GM19395 (cell line): Measurements from ENCODE around the gene AP3M1.
A peak's percentile ranks its signal among the peaks of the same experiment; 100 is the strongest.

Experiments
- ATAC-seq: cut with Tn5 transposase; IDR thresholded peaks from one replicate; pipeline ENCODE4 v1.9.1; 2021; ENCODE audit warnings: mild to moderate bottlenecking, moderate library complexity; ENCODE audit not compliant: unreplicated experiment

The AP3M1 gene

DNA sequence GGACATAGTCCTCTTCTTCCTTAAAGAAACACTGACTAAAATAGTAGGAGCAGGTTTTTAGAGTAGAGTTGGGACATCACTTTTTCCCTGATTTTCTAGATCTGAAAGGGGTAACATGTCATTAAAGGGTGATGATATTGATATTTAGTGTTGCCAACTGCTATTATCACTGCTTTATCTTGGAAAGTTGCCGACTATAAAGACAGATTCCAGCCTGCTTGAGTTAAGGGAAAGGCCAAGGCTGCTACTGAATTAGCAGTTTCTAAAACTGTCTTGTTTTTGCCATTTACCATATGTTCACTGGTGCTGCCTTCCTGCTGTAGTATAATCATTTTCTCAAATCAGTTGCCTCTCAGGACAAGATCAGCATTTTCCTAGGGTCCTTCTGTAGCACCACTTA lies 29.7 kb downstream of the AP3M1 start:
- no peak for ATAC-seq

- ATAC-seq, result no peak
Observed at GRCh38 chr10:74118804-74119203, 31.8 kb downstream of the AP3M1 start.

DNA sequence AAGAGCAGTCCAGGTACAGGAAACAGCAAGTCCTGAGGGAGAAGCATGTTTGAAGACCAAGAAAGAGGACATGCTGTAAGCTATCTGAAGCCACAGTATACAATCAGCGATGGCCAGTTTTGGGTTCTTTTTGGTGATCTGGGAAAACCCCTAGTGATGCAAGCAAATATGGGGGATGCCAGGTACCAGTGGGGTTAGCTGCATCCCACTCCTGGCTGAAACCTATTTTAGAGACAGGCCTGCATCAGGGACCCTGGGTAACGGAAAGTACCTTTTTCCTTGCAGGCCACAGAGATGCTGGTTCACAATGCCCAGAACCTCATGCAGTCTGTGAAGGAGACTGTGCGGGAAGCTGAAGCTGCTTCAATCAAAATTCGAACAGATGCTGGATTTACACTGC lies 32.9 kb downstream of the AP3M1 start:
- ATAC-seq, result no peak

DNA sequence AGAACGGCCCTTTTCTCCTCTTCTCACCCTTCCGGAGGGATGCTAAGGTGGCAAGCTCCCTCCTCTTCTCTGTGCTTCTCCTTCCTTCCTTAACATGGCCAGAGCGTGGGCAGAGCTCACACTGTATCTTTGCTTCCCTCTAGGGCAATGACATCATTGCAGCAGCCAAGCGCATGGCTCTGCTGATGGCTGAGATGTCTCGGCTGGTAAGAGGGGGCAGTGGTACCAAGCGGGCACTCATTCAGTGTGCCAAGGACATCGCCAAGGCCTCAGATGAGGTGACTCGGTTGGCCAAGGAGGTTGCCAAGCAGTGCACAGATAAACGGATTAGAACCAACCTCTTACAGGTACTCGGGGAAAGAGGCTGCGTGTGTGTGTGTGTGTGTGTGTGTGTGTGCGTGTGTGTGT lies 36.6 kb downstream of the AP3M1 start:
- no peak for ATAC-seq

DNA sequence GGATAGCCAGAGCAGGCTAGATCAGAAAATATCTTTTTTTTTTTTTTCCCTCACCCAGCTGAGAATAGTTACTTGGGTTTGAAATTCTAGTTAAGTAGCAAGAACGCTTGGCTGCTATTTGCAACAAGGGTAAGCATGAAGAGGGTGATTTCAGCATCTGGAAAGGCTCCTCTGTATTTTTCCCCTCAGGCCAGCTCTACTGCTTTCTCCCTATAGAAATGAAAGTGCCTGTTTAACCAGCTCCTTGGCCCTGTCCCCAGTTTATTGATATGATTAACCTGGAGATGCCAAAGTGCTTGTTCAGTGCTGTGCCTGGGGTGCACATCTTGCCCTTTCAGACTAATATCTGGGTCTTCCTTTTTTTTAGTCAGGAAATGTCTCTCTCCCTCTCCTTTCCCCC lies 37.1 kb downstream of the AP3M1 start:
- no peak for ATAC-seq

DNA sequence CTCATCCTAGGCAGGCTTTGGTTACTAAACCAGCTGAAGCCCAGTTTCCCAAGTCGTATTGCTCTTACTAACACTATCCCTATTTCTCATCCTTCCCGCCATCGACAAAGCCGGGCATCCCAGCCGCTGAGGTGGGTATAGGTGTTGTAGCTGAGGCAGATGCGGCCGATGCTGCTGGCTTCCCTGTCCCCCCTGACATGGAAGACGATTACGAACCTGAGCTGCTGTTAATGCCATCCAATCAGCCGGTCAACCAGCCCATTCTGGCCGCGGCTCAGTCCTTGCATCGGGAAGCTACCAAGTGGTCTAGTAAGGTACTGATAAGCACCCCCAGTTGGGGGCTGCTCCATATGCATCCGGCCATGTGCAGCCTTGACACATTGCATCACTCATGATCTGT lies 38.8 kb downstream of the AP3M1 start:
- ATAC-seq, result no peak

- ATAC-seq, result no peak
Observed at GRCh38 chr10:74110120-74110519, 40.5 kb downstream of the AP3M1 start.

DNA sequence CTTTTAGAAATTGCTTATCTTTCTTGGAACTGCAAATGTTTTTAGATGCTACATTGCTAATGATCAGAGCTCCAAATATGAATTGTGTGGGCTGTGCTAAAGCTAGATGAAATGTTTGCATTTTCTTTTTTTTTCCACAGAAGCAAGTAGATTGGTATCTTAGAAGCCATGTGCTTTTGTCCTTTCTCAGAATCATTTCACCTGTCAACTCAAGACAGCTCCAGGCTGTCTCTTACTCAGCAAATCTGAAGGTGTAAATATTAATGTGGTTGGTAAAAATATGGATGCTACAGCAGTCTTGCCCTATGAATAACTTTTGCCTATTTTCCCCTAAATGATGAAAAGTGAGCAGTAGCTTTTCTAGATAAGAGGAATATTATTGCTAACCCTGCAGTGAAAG lies 41.2 kb downstream of the AP3M1 start:
- no peak for ATAC-seq

DNA sequence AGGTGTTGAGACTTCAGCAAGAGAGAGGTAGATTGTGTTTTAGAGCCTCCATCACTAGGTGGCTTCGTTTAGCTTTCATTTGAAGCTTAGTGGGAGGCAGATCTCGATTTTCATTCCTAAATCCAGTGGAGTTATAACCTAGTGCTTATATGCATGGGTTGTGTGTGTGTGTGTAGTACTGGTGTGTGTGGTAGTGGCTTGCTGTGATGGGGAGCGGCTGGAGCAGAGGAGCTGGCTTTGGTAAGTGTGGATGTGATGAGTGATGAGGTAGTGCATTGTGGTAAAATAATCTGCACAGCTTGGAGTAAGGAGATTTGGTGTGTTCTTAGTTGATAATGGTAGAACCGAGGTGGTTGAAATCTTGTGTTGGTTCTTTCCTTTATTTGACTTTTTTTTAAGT lies 43.2 kb downstream of the AP3M1 start:
- ATAC-seq, result no peak

DNA sequence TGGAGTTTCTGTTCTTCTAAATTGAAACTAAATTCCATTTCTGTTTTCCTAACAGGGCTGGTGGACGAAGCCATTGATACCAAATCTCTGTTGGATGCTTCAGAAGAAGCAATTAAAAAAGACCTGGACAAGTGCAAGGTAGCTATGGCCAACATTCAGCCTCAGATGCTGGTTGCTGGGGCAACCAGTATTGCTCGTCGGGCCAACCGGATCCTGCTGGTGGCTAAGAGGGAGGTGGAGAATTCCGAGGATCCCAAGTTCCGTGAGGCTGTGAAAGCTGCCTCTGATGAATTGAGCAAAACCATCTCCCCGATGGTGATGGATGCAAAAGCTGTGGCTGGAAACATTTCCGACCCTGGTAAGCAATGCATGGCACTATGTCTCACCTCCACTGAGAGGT lies 45.6 kb downstream of the AP3M1 start:
- ATAC-seq, result no peak

DNA sequence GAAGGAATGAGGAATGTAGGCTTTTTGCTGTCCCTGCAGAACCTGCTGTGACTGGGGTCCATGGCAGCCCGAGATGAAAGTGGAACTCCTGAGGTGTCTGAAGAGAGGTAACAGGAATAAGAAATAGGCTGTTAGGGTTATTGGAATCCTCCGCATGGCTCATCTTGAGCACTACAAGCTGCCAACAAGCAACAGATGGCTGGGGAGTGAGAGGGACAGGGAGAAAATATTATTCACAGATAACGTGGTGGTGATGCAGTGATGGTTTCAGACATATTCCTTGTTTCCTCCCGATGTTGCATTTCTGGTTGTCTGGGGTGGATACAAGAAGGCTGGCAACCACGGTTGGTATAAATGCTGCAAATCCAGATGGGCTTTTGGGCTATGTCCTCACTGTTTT lies 46.1 kb downstream of the AP3M1 start:
- ATAC-seq, result no peak

DNA sequence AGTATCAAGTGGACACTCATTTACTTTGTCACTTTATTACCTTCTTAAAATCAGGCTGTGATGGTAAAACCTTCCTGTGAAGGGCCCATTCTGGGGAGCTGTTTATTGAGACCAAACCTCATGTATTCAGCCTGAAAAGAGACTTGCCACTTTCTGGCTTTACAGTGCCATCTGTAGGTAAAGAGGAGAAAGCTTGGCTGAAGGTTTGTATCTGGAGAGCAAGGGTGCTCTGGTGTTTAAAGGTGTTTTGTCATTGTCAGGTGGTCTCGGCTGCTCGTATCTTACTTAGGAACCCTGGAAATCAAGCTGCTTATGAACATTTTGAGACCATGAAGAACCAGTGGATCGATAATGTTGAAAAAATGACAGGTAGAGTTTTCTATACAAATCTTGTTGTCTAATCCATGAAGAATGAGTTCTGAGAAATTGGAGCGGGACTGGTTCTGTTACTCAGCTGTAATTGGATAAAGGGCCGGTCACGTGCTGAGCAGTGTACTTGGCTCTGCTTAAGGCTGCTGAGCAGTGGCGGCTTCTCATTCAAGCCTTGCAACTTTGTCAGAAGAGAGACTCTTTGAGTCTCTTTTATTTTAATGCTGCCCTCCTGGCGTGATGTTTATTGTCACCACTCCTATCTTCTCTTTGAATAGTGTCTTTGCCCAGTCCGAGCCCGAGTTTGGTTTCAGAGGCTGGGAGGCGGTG lies 46.9 kb downstream of the AP3M1 start:
- no peak for ATAC-seq

GRCh38 chr10:74099836-74100235 lies 50.8 kb downstream of the AP3M1 start:
- ATAC-seq, result no peak

GRCh38 chr10:74099420-74099819 lies 51.2 kb downstream of the AP3M1 start:
- no peak for ATAC-seq

DNA sequence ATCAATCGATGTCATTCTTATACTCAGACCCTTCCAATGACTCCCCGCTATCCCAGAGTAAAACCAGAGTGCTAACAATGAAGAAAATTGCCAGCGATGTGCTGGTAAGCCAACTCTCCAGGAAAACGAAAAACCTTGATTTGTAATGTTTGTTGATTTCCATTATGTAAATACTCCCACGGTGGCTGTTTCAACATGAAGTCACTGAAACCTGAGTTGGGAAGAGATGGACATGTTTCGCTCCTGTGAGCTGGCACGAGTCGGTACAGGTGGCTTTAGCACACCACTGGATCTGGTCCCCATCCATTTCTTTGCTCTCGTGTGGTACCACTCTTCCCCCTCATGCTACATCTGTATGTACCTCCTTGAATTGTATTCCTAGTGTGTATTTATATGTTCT lies 52.9 kb downstream of the AP3M1 start:
- ATAC-seq, result no peak

DNA sequence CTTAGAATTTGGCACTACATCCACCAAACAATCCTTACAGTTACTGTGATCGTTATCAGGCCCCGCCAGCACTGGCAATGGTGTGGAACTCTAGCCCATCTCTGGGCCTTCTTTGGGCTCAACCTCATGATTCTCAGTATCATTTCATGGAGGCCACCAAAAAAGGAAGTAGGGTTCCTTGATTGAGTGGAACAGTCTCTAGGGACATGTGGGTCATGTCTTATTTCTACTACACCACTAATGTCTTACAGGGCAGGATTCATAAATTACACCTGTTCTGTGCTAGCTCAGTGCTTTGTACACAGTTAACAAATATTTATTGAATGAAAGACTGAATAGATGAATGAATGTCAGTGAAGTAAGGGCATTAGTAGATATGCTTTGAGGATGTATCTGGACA lies 53.9 kb downstream of the AP3M1 start:
- ATAC-seq, result peak; percentile 97

- no peak for ATAC-seq
Observed at GRCh38 chr10:74094231-74094630, 56.4 kb downstream of the AP3M1 start.

GRCh38 chr10:74093530-74094164 lies 57.0 kb downstream of the AP3M1 start:
- ATAC-seq, result no peak

GRCh38 chr10:74092372-74092771 lies 58.3 kb downstream of the AP3M1 start:
- no peak for ATAC-seq

- ATAC-seq, result no peak
Observed at GRCh38 chr10:74088722-74089121, 61.9 kb downstream of the AP3M1 start.

DNA sequence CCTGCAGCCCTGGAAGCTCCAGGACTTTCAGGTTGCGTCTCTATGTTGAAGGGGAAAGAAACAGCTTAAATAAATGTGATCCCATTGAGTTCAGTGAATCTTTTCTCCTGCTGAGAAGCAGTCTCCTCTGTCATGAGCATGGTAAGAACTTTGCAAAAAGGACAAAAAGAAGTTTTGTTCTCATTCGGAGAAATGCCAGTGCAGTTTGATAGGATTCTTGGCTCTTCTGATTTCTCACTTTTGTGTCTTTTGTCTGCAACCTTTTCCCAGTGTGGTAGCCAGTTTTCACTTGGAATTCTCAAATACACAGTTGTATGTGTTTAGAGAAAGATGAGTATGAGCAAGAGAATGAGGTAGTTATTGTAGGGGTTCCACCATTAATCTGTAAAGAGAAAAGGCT lies 64.3 kb downstream of the AP3M1 start:
- ATAC-seq, result no peak

DNA sequence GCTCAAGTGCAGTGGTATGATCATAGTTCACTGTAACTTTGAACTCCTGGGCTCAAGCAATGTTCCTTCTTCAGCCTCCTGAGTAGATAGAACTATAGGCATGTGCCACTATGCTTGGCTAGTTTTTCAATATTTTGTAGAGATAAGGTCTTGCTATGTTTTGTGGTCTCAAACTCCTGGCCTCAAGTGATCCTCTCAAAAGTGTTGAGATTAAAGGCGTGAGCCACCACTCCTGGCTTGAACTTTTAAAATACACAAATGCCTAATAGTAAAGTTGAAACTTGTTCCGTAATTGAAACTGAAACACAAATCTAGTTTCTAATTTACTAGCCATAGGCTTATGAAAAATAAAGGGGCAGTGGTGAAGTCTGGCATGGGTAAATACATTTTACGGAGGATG lies 65.7 kb downstream of the AP3M1 start:
- ATAC-seq, result peak; percentile 88

GRCh38 chr10:74083304-74083703 lies 67.3 kb downstream of the AP3M1 start:
- ATAC-seq, result no peak
